GM19043 (cell line): ENCODE data around the gene GMNN.
"Not testable (repeated sequence)": the region's sequence is repeated elsewhere in the genome, so short reads cannot be mapped to it uniquely, and the experiment has no call there.

Experiments used
- ATAC-seq: cut with Tn5 transposase; IDR thresholded peaks from one replicate; pipeline ENCODE4 v1.9.1; 2021; ENCODE audit warnings: low read depth; ENCODE audit not compliant: unreplicated experiment

Gene GMNN

GRCh38 chr6:24761193-24761835 lies 13.4 kb upstream of the GMNN start:
- no peak for ATAC-seq

GRCh38 chr6:24761851-24762250 lies 12.9 kb upstream of the GMNN start:
- ATAC-seq = no peak

GRCh38 chr6:24763578-24763977 lies 11.2 kb upstream of the GMNN start:
- no peak for ATAC-seq

GRCh38 chr6:24764833-24765828 lies 9.6 kb upstream of the GMNN start:
- ATAC-seq = not testable (repeated sequence)

GRCh38 chr6:24765968-24766367 lies 8.8 kb upstream of the GMNN start:
- not testable (repeated sequence) for ATAC-seq

GRCh38 chr6:24766680-24767462 lies 7.9 kb upstream of the GMNN start:
- ATAC-seq = no peak

- ATAC-seq = no peak
These were observed 6.4 kb upstream of the GMNN start for GRCh38 chr6:24768361-24768760.

GRCh38 chr6:24775520-24776058 lies 852 bp downstream of the GMNN start:
- peak; percentile 0 for ATAC-seq

- ATAC-seq = no peak
These were observed 2.5 kb downstream of the GMNN start for GRCh38 chr6:24777227-24777626.

GRCh38 chr6:24778121-24778520 lies 3.4 kb downstream of the GMNN start:
- ATAC-seq = no peak

- no peak for ATAC-seq
These were observed 4.1 kb downstream of the GMNN start for GRCh38 chr6:24778878-24779277.

- no peak for ATAC-seq
These were observed 4.8 kb downstream of the GMNN start for GRCh38 chr6:24779416-24780016.

GRCh38 chr6:24780206-24780605 lies 5.5 kb downstream of the GMNN start:
- ATAC-seq = no peak

GRCh38 chr6:24788031-24788665 lies 13.4 kb downstream of the GMNN start:
- ATAC-seq = no peak

GRCh38 chr6:24795106-24795505 lies 20.4 kb downstream of the GMNN start:
- ATAC-seq = no peak

- ATAC-seq = no peak
These were observed 22.0 kb downstream of the GMNN start for GRCh38 chr6:24796616-24797290.

GRCh38 chr6:24797596-24798216 lies 23.0 kb downstream of the GMNN start:
- ATAC-seq = no peak

- no peak for ATAC-seq
These were observed 24.2 kb downstream of the GMNN start, which contains the start of gene ARMH2 for GRCh38 chr6:24798740-24799540. Gene ARMH2 (minus strand): TSS chr6:24798917. CDS start chr6:24798857, 60 bp downstream.
